Right lobe of liver (tissue), 6 donors: ENCODE results near the gene MYL7. TPM values are rescaled to one million over a fixed set of nuclear protein-coding genes. Genes with fewer than 3 reads are reported as not detected.

Source experiments
- ATAC-seq, 4 donors: fragments of 200-7000 bp; cut with Tn5 transposase; one replicate each; pipeline ENCODE4 v1.9.1; 2020; ENCODE audit warnings: mild to moderate bottlenecking in 4 of 4, moderate library complexity in 4 of 4
- DNase-seq, 3 donors: peaks; one replicate each; pipeline ENCODE4 v3.0.0-alpha.2; 2020
- H3K27ac ChIP-seq, 3 donors: fragments of 200-600 bp; one replicate each; pipeline ENCODE4 v1.8.0; 2022
- H3K27me3 ChIP-seq, 2 donors: fragments of 200-600 bp; one replicate each; pipeline ENCODE4 v1.8.0; 2022
- H3K36me3 ChIP-seq, 4 donors: fragments of 200-600 bp; sonication (generic) in 1 of 4; one replicate each; pipeline versions ENCODE4 v1.5.1 to v1.8.0; 2017 to 2022; ENCODE audit warnings: control low read depth in 1 of 4
- H3K4me1 ChIP-seq, 4 donors: fragments of 200-600 bp; sonication (generic) in 1 of 4; one replicate each; pipeline versions ENCODE4 v1.5.1 to v1.8.0; 2017 to 2022; ENCODE audit warnings: control low read depth in 1 of 4
- H3K4me3 ChIP-seq, 3 donors: fragments of 200-600 bp; one replicate each; pipeline ENCODE4 v1.8.0; 2022
- H3K9me3 ChIP-seq, 4 donors: fragments of 200-600 bp; sonication (generic) in 1 of 4; one replicate each; pipeline versions ENCODE4 v1.5.1 to v1.8.0; 2017 to 2022; ENCODE audit warnings: control low read depth in 1 of 4
- CTCF ChIP-seq, 4 donors: fragments of 200-600 bp in 3 of 4; fragments of 450-650 bp in 1 of 4; IDR thresholded peaks; one replicate each; pipeline versions ENCODE4 v1.5.1 to v1.8.0; 2016 to 2022; ENCODE audit warnings: antibody characterized with exemption in 4 of 4, mild to moderate bottlenecking in 2 of 4
- POLR2A ChIP-seq: fragments of 450-650 bp; IDR thresholded peaks from one replicate; pipeline ENCODE4 v1.6.1; 2017; ENCODE audit warnings: antibody characterized with exemption, mild to moderate bottlenecking
- WGBS: methylation state at CpG from one replicate; pipeline ENCODE4 v1.1.6; 2018; ENCODE audit warnings: low coverage, low lambda C conversion rate; ENCODE audit not compliant: insufficient coverage; ENCODE audit errors: missing lambda C conversion rate; 5-methylcytosine and 5-hydroxymethylcytosine counted together
- intact Hi-C, 2 donors: fragments of 100-400 bp; cut with DNase I; formaldehyde crosslinking; loops; one replicate each; pipeline versions ENCODE4 v1.11.2 to v1.14.1; 2022
- total RNA-seq, 6 experiments: library from RNA; depleted of rRNA in 2 of 6; stranded (reverse); fragments of >200 nt in 2 of 6; fragmentation: NEBNext Ultra II Directional in 3 of 6; extraction: Animal tissue kit (Norgen Biotek cat#: 25700) in 3 of 6; gene quantifications; one replicate each; pipeline versions ENCODE4 v1.1.0 to v1.2.4, GENCODE V29; 2016 to 2023
- donor health status: DM: no; HTN: yes; CAD: no.
- donor health status: DM: no; HTN: no; CAD: no.
- donor health status: DM: no; HTN: no; CAD: no.
- donor health status: DM: no; HTN: yes; CAD: no.
- donor health status: DM: no; HTN: yes; CAD: no.

Gene MYL7
- total RNA-seq, 6 experiments from 2014 or later: 2.0 TPM; not detected in 5

DNA sequence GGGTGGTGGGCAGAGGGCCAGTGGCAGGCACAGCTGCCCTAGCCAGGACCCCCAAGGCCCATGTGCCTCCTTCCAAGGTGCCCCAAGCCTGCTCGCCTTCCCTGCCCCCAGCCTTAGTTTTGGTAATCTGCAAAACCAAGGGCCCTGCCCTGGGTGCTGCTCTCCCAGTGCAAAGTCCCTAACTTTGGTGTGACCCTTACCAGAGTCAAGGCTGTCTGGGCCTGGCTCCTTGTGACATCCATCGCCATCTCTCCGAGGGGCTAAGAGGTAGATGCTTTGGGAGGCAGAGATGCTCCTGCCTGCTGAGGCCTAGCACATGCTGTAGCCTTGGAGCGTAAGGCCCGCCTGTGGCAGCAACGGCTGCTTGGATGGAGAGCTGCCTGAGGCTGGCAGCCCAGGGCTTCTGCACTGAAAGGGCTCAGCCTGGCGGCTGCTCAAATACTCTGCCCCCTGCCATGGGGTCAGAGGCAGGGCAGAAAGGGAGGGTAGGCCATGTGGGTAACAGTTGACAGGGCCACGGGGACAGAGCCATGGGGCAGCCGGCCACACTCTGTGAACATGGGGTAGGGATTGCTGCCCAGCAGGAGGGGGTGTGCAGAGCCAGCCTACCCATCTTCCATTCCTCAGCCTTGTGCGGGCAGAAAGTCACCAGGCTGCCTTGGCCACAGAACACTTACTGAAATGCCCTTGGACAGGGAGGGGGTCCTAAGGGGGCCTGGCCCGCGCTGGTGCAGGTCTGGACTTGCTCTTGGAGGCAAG lies 17.9 kb upstream of the MYL7 start:
- WGBS: 20% methylated on average over 1 of the region's 12 CpGs
- ATAC-seq (peak in 3 of 4 donors; percentile 47 to 58 (median 48)), DNase-seq (peak in 2 of 3 donors; percentile 88 to 89)
- H3K27me3 ChIP-seq: no peaks in the 10 kb centered on the region
- peak overlapping the region in 2 of 3 donors; percentile 28 to 73 for H3K27ac ChIP-seq
- no peaks in the 10 kb centered on the region for H3K9me3 ChIP-seq
- peak overlapping the region in 1 of 3 donors; percentile 3 for H3K4me3 ChIP-seq
- intact Hi-C loops: no loop called here
- no peak for TF ChIP-seq POLR2A
- no peak for TF ChIP-seq CTCF (IDR thresholded peaks at IDR 0.05)
- H3K4me1 ChIP-seq: peaks cover 0 to 79% (median 39%) of the 10 kb centered on the region in 4 donors
- H3K36me3 ChIP-seq: no peaks in the 10 kb centered on the region

GRCh38 chr7:44158096-44158872 lies 17.2 kb upstream of the MYL7 start:
- H3K27ac ChIP-seq: peak overlapping the region in 2 of 3 donors; percentile 23 to 73
- H3K27me3 ChIP-seq: no peaks in the 10 kb centered on the region
- H3K9me3 ChIP-seq: no peaks in the 10 kb centered on the region
- intact Hi-C loops: no loop called here
- peaks cover 0 to 75% (median 39%) of the 10 kb centered on the region in 4 donors for H3K4me1 ChIP-seq
- WGBS: 40% methylated on average over 4 of the region's 10 CpGs
- no peaks in the 10 kb centered on the region for H3K36me3 ChIP-seq
- peak overlapping the region in 1 of 3 donors; percentile 3 for H3K4me3 ChIP-seq
- TF ChIP-seq POLR2A (no peak), CTCF (IDR thresholded peaks at IDR 0.05) (no peak)
- ATAC-seq (peak in 2 of 4 donors; percentile 6), DNase-seq (peak in 1 of 3 donors; percentile 71)

- 47% methylated on average over 11 of the region's 15 CpGs for WGBS
- TF ChIP-seq POLR2A: no peak
- peak; percentile 30 to 55 (median 41) for TF ChIP-seq CTCF (IDR thresholded peaks at IDR 0.05)
- intact Hi-C loops: no loop called here
- ATAC-seq (peak; percentile 10 to 61 (median 33)), DNase-seq (peak in 2 of 3 donors; percentile 64 to 67)
- Histone ChIP-seq H3K4me1 (peaks cover 0 to 66% (median 33%) of the 10 kb centered on the region in 4 donors), H3K27me3 (no peaks in the 10 kb centered on the region), H3K27ac (peak overlapping the region in 1 of 3 donors; percentile 73), H3K4me3 (no peak overlapping the region), H3K36me3 (no peaks in the 10 kb centered on the region), H3K9me3 (no peaks in the 10 kb centered on the region)
Measured at GRCh38 chr7:44157116-44158080, 16.3 kb upstream of the MYL7 start.

- H3K36me3 ChIP-seq: no peaks in the 10 kb centered on the region
- 40% methylated on average over 1 of the region's 4 CpGs for WGBS
- no peak overlapping the region for H3K4me3 ChIP-seq
- H3K27ac ChIP-seq: no peak overlapping the region
- intact Hi-C loops: no loop called here
- DNase-seq (no peak), ATAC-seq (no peak)
- H3K4me1 ChIP-seq: peaks cover 0 to 60% (median 28%) of the 10 kb centered on the region in 4 donors
- H3K27me3 ChIP-seq: no peaks in the 10 kb centered on the region
- no peak for TF ChIP-seq POLR2A
- TF ChIP-seq CTCF (IDR thresholded peaks at IDR 0.05): no peak
- H3K9me3 ChIP-seq: no peaks in the 10 kb centered on the region
Measured at GRCh38 chr7:44156453-44157010, 15.4 kb upstream of the MYL7 start.
